ENCODE results near the gene IL1RL2.

Gene IL1RL2

GRCh38 chr2:102158011-102158755 is 28.6 kb upstream of the IL1RL2 start:
- DNase-seq (ENCODE audit: low spot score), result no peak

DNA sequence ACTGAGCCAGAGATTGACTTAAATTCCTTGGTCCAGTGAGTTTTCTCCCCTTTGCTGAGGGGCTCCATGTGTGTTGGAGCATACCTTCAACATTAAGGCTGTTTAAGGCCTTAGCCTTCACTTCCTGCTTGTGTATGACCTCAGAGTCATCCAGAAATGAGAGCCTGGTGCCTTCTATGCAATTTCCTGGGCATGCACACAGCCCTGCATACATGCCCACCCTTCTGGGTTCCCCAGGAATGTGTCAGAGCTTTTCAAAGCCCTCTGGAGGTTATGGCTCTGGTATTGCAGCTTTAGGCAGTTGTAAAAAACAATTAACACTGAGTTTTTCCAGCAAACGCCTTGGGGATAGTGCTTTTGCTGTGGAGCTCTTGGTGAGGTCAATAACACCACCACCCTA is 27.5 kb upstream of the IL1RL2 start:
- DNase-seq (ENCODE audit: low spot score), result no peak

- no peak for DNase-seq (ENCODE audit: low spot score)
These were observed 20.5 kb upstream of the IL1RL2 start for GRCh38 chr2:102166189-102166845.

GRCh38 chr2:102168026-102168771 is 18.6 kb upstream of the IL1RL2 start:
- DNase-seq (ENCODE audit: low spot score), result no peak

DNA sequence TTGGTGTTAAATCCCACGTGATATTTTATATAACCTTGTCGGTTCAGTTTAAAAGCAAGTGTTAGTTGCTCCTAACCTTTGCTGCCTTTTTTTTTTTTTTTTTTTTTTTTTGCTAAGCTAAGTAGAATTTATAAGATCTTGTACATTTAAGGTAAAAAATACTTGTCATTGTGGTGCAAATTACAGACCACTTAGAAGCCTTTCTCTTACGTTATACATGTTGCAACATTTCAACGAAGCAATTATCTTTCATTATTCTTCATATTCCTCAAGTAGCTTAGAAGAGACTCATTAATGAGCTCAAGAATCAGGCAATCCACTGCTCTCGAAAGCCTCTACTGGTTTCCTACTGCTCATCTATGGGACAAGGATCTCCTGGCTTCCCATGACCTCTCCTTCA is 14.9 kb upstream of the IL1RL2 start:
- no peak for DNase-seq (ENCODE audit: low spot score)

- DNase-seq (ENCODE audit: low spot score), result no peak
These were observed 14.1 kb upstream of the IL1RL2 start for GRCh38 chr2:102172745-102173144.

- DNase-seq (ENCODE audit: low spot score), result no peak
These were observed 10.7 kb upstream of the IL1RL2 start for GRCh38 chr2:102176172-102176571.

GRCh38 chr2:102177814-102178478 is 8.9 kb upstream of the IL1RL2 start:
- no peak for DNase-seq (ENCODE audit: low spot score)

DNA sequence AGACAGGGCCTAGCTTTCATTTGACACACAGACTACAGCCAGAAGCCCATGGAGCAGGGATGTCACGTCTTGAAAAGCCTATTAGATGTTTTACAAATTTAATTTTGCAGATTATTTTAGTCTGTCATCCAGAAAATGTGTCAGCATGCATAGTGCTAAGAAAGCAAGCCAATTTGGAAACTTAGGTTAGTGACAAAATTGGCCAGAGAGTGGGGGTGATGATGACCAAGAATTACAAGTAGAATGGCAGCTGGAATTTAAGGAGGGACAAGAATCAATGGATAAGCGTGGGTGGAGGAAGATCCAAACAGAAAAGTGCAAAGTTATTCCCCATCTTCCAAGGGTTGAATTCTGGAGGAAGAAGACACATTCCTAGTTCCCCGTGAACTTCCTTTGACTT is 7.8 kb upstream of the IL1RL2 start:
- no peak for DNase-seq (ENCODE audit: low spot score)

DNA sequence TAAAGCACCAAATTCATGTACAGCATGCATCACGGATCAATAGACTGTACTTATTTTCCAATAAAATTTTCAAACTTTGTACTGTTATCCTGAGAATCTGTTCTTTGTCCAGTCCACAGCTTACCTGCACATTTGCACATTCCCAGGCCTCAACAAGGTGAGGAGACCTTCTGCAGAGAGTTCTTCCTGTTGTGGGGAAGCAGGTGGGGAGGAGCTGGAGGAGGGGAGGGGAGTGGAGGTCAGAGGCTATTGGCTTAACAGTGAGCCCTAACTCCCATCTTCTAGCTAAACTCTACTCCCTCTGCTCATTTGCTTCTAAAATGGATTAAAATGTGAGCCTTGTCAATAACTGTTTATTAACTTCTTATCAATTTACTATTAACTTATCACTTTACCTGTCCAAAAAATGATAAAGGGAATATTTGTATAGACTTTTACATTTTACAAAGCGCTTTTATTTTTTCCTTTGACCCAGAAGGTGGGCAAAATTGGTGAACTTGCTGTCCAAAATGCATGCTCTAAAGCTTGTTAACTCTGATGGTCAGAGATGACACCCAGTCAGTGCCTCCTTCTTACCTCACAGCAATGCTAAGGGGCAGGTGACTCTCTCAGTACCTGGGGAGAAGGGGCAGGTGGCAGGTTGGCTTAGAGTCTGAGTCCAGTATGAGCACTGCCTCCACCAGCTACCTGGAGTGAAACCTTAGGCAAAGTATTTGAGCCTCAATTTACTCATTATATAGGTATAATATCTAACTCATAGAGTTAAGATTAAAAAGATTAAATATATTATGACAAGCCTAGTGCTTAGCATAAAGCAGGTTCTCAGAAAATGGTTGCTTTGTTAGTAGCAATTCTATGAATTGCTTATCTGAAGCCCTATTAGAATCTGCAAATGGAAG is 6.8 kb upstream of the IL1RL2 start:
- DNase-seq (ENCODE audit: low spot score), result no peak

GRCh38 chr2:102180687-102180999 is 6.2 kb upstream of the IL1RL2 start:
- DNase-seq (ENCODE audit: low spot score), result no peak

GRCh38 chr2:102181376-102181775 is 5.4 kb upstream of the IL1RL2 start:
- DNase-seq (ENCODE audit: low spot score), result no peak

DNA sequence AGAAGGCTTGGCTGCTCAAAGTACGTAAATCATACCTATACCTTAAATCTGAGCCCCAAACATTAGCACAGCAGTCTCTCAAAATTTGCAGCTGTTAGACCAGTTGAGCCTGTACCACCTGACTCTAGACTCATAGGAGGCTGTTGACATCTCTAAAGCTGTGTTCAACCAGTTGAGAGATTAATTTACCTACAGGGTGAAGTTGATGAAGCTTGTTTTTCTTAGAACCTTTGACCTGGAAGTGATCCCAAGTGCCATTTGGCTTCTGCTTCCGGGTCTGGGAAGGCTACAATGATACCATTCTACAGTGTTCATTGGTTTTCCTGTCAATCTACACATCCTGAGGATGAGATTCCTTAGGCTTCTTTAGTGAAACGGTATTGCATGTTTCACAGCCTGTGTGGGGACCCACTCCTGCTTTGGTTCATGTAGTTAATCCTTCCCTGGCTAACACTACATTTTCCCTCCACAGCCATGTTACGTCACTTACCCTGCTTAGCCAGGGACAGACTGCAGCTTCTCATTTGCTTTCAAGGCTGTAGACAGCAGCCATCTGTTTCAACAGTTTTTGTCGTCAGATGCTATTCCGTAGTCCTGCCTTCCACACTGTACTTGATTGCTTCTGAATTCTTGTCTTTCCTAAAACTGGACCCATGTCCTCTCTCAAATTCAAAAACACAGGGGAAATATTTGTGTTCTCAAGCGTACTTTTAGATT is 4.7 kb upstream of the IL1RL2 start:
- no peak for DNase-seq (ENCODE audit: low spot score)

GRCh38 chr2:102184018-102184417 is 2.8 kb upstream of the IL1RL2 start:
- no peak for DNase-seq (ENCODE audit: low spot score)

GRCh38 chr2:102184568-102184967 is 2.3 kb upstream of the IL1RL2 start:
- no peak for DNase-seq (ENCODE audit: low spot score)

GRCh38 chr2:102185347-102185746 is 1.5 kb upstream of the IL1RL2 start:
- DNase-seq (ENCODE audit: low spot score), result no peak

DNA sequence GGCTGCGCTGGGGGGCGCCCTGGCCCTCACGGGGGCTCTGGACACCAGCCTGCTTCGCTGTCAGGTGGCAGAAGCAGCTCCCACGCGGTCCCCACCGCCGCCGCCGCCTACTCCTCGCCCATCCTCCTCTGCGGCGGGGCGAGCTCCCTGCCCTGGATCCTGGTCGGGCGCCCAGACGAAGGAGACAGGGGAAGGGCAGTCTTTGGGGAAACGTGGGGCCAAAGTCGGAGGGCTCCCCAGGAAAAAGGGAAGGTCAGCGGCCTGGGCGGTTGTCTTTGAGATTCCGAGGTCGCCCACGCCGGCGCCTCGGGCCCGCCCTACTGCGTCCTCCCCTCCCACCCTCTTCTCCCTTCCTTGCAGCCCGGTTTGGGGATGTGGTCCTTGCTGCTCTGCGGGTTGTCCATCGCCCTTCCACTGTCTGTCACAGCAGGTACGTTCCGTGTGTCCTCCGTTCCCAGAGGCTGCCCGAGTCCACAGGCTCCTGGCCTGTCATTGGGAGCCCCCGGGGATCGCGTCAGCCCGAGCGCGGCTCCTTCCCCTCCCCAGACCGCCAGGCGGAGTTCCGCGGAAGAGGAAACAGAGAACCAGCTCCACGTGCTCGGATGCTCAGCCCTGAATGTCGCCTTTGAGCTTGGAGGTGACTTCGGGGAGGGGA is 800 bp downstream of the IL1RL2 start:
- peak; percentile 56 for DNase-seq (ENCODE audit: low spot score)

DNA sequence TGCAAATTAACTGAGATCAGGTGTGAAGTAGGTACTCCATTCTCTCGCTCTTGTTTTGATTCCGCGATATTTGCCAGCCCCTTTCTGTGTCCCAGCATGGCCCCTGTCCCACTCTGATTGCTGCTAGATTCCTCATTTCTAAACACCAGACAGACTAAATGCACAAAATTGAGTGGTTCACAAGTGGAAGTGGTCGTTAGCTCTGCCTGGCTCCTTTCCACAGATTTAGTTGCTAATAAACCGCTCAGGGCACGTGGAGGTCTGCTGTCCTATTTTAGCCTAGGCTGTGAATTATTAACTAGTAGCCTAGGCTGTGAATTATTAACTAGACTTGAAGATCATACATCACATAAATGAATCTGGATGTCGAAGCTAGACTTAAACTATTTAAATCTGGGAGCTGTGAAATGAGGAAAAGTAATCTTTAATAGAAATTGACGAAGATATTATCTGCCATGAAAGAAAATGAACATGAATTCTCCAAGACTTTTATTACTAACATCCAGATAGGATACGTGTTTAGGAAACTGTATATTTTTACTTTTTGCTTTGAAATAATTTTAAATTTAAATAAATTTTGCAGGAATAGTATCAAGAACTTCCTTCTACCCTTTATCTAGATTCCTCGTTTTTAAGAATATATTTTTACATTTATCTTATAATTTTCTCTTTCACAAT is 3.7 kb downstream of the IL1RL2 start:
- DNase-seq (ENCODE audit: low spot score), result no peak

GRCh38 chr2:102191501-102191900 is 4.7 kb downstream of the IL1RL2 start:
- DNase-seq (ENCODE audit: low spot score), result no peak

DNA sequence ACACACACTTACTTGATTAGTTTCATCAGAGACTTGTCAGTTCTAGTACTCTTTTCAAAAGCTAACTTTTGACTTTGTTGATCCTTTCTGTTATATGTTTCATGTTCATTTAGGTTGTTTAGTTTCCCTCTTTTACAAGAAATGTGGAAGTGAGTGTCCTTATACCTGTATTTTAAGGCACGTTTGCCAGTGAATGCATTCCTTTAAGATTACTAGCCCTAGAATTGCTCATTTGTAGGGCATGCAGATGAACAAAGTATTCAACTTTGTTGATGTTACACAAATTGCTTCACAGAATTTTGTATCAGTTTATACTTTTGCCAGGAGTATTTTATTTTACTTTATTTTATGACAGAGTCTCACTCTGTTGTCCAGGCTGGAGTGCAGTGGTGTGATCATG is 6.3 kb downstream of the IL1RL2 start:
- DNase-seq (ENCODE audit: low spot score), result no peak
